CD4-positive, alpha-beta T cell treated with Interleukin-21 for 1 hour (primary cell): ENCODE results near the gene GRID2IP.

Experiments used
- DNase-seq: peaks from one replicate; pipeline ENCODE4 v3.0.0-alpha.2; 2020

Gene GRID2IP

DNA sequence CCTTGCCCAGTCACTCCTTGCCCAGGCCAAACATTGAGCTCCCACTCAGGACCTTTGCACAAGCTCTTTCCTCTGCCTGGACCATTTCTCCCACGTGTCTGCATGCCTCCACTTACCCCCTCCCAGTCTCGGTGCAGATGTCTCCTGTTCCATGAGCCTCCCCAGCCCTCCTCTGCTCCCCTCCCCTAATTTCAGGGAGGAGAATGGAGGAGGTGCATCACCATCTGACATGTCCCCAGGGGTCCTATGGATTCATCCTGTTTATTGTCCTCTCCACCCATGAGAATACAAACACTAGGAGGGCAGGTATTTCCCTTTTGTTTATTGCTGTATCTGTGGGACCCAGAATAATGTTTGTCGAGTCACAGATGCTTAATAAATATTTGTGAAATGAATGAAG, 8.6 kb upstream of the GRID2IP start:
- DNase-seq = no peak

DNA sequence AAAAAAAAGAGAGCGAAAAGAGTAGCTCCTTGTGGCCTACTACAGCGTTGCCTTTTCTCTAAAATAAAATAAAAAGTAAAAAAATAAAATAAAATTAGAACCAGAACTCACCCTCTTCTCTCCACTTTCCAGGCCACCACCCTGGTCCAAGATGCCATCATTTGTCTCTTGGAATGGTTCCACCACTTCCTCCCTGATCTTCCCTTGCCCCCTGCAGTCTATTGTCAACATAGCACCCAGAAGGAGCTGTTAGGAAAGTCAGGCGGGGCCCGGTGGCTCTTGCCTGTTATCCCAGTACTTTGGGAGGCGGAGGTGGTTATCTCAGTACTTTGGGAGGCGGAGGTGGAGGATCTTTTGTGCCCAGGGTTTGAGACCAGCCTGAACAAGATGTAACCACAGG, 7.6 kb upstream of the GRID2IP start:
- peak; percentile 14 for DNase-seq

DNA sequence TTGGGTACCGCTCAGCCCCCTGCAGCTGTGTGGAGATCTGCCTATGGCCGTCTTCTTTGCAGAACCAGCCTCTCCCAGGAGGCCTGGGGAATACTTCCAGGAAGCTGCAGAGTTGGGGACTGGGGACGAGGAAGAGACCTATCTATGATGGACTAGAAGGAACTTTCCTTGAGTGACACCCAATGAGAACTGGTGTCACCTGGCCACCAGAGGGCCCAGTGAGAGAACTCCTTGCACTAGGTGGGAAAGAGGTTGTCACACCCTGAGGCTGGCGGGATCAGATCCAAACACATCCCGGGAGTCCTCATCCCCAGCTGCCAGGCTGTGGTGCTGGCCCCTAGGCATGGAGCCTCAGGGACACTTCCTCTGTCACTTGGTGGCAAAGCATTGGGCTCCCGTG, 4.9 kb upstream of the GRID2IP start:
- no peak for DNase-seq

DNA sequence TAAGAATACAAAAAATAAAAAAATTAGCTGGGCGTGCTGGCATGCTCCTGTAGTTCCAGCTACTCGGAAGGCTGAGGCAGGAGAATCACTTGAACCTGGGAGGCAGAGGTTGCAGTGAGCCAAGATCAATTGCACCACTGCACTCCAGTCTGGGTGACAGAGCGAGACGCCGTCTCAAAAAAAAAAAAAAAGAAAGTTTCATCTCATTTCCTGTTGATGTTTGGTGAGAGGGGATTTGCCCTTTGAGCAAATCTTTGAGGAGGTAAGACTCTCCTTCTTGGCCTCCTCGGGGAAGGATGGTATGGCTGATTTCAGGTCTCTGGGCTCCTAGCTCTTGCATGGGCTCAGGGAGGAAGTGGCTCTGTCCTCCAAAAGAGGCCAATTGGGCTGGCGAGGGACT, 3.6 kb upstream of the GRID2IP start:
- DNase-seq = no peak

DNA sequence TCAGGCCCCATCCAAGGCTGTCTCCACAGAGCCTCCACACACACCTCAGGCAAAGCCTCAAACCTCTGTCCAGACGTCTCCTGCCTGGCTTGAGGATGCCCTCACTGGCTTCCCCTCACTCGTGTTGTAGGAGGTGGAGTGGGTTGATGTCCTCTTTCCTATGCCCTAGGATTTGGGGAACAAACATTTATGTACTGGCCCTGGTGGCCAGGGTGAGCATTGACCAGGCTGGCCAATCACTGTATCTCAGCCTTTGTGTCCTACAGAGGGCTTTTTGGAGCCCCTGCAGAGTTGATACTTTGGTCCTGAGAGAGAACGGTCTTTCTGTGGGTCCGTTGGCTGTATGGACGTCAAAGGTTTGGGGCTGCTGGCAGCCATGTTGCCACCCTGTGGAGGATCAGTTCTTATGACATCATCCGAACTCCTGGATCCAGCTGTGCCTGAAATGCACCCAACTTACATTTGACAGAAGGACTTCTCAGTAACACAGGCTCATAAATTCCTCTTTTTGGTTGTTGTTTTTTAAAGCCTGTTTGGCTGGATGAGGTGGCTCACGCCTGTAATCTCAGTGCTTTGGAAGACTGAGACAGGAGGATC, 2.3 kb upstream of the GRID2IP start:
- no peak for DNase-seq

DNA sequence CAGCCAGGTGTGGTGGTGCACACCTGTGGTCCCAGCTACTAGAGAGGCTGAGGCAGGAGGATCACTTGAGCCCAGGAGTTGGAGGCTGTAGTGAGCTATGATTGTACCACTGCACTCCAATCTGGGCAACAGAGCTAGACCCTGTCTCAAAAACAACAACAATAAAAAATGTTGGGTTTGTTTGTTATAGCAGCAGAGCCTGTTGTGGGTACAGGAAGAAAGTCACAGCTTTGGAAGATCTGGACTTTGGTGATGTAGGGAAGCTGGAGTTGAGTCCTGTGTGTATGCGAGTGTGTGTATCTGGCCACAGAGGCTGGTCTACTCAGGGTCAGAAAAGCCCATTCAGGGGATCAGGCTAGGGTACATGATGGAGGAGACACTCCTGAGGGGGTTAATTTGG, 3.9 kb downstream of the GRID2IP start:
- DNase-seq = no peak

DNA sequence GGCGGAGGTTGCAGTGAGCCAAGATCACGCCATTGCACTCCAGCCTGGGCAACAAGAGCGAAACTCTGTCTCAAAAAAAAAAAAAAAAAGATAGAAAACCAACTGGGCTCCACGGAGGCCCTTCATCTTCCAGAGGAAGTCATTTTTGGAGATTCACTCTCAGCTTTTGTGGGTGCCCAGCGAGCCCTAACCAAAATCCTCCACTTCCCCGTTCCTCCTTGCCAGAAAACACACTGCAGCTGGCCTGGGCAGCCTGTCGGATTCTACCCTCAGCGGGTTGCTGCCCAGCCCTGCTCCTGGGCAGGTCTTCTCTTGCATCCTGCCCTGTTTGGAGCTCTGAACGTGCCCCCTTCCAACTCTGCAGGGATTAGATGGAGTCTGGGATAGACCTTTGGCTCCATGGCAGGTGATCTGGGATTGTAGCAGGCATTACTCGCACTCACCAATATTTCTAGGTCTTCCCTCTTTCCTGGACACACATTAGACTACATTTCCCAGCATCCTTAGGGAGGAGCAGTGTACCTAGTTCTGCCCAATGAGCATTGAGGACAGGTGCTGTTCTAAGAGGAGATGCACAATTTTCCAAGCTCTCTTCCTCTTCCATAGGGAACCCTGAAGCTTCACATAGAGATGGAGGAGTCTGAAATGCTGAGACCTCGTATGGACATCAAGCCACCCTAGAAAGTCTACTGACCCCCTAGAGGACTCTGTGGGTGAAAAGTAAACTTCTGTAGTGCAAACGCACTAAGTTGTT, 4.6 kb downstream of the GRID2IP start:
- DNase-seq = no peak

DNA sequence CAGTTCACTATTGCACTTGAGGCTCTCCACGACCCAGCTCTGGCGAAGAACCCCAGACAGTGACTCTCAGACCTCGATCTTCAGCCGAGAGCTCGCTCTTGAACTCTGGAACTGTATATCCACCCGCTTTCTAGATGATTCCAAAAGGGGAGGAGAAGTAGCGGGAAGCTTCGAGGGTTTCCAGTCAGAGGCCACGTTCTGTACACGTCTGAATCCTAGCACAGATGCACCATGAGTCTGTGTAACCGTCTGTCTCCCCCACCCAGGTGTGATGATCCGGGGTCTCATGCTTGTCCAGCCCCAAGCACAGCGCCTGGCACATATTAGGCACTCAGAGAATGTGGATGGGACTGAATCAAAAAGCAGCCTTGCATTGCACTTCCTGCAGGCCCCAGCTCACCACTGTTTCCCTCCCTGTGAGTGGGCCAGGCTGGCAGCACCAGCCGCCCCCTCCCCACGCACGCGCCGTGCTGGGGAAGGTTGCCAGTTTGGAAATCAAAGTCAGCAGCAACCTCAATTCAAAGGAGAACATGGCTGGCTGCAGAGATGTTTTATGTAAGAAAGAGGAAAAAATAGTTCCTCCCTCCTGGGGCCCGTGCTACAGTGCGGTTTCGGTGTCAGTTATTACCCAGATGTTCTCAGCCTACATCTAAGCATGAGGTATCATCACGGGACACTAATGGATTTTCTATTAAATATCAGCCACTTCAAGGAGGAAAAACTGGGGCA, 5.7 kb downstream of the GRID2IP start:
- DNase-seq = no peak

DNA sequence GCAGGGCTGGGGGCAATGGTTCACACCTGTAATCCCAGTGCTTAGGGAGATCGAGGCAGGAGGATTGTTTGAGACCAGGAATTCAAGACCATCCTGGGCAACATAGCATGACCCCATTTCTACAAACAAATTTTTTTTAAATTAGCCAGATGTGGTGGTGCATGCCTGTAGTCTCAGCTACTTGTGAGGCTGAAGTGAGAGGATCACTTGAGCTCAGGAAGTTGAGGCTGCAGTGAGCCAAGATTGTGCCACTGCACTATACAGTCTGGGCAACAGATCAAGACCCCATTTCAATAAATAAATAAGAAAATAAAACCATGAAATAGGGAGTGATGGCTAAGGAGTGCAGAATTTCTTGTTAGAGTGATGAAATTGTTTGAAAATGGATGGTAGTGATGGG, 8.9 kb downstream of the GRID2IP start:
- DNase-seq = no peak

DNA sequence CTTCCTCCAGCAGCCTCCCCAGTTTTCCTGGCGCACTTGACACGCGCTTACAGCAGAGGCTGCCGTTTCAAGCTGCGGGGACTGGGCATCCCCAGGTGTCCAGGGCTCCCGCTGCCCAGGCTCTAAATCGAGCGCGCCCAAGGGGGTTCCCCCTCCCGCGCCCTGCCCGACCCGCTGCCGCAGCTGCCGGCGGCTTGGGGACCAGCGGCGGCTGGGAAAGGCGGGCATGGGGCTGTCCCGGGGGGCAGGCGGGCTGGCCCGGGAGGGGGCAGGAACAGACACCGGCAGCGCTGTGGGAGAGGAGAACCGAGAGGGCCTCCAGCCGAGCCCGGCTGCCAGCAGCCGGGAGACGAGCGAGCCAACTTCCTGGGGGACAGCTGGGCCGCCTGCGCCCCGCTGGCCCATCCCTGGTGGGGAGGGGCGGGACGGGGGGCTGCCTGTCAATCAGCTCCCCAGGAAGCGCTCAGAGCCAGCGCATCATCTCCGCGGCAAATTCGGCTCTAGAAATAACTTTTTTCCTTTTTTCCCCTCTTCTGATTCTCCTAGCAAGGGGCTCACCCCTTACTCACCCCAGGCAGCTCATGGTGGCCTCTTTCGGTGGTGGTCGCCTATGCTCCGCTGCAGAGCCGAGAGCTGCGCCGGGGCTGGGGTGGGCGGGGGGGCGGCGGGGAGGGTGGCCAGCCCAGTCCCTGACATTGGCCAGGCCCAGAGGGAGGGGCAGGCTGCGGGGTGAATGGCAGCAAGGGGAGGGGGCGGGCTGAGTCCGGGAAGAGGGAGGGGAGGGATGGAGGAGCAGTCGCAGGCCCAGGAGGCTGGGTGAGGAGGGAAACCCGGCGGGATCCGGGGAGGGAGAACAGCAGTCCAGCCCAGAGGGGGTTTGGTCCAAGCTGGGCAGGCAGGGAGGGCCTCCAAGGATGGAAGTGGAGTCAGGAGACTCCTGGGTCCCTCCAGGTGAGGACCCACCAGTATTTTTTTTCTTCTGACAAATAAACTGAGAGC, 14.7 kb downstream of the GRID2IP start:
- no peak for DNase-seq

DNA sequence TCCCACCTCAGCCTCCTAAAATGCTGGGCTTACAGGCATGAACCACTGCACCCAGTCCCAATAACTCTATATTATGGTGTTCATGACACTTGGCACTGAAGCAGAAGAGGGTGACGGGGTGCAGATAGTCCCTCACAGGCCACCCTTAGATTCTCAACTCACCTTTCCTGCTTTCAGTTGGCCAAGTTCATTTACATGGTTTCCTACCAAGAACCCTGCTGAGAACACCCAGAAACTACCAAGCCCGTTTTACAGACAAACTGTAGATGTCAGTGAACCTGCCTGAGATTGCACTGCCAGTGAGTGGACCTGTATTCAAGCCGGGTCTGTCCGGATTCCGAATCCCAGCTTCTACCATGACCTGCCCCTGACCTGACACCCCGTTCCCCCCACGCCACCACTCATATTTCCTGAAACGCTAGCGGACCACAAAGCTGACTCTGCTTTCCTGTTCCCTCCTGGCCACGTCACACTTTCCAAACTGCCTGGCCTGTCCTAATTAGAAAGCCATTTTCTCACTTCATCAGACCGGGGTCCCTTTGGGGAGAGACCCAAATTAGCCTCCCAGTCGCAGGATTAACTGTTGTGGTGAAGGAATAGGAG, 17.3 kb downstream of the GRID2IP start:
- no peak for DNase-seq

DNA sequence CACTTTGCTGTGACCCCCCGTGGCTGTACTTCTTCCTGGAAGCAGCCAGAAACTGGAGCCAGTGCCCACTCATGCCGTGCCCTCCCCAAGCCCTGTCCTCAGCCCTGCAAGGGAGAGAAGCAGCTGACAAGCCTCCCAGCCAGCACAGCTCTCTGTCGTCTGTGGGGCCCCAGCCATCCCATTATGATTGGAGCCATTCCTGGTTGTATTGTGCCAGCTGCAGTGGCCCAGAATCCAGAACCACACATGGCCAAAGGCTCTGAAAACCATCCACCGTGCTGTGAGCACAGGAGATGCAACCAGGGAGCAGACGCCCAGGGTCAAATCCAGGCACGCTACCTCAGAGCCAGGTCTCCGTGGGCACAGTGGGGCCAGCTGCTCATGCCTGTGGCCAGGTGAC, 18.7 kb downstream of the GRID2IP start:
- no peak for DNase-seq

DNA sequence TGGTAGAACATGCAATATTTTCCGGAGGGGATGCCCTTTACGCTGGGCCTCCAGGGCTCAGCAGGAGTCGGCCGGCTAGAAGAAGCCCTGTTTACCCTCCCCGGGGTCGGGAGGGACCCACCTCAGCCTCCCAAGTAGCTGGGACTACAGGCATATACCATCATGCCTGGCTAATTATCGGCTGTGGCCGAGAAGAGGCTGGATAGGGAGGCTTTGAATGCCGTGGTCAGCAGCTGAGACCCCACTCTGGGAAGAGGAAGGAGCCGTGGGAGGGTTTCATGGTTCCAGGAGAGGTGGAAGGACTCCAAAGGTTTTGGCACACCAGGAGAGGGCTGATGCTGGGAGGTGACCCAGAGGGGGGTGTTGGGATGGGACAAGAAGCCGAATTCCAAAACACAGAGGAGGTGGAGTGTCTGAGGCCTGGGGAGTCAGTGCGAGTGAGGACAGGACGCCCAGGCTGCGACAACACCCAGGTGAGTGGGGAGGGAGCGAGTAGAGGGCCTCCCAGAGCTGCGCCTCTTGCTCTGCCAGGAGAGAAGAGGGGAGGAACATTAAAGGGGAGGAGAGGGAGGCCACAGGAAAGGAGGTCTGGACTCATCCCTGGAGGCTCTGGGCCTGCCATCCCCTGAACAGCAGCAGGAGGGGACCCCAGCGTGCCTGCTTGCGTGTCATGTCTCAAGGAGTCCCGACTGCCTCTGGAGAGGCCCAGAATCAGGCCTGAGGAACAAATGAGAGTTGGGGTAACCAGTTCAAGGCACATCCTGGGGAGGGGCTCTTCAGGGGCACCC, 19.6 kb downstream of the GRID2IP start:
- no peak for DNase-seq

DNA sequence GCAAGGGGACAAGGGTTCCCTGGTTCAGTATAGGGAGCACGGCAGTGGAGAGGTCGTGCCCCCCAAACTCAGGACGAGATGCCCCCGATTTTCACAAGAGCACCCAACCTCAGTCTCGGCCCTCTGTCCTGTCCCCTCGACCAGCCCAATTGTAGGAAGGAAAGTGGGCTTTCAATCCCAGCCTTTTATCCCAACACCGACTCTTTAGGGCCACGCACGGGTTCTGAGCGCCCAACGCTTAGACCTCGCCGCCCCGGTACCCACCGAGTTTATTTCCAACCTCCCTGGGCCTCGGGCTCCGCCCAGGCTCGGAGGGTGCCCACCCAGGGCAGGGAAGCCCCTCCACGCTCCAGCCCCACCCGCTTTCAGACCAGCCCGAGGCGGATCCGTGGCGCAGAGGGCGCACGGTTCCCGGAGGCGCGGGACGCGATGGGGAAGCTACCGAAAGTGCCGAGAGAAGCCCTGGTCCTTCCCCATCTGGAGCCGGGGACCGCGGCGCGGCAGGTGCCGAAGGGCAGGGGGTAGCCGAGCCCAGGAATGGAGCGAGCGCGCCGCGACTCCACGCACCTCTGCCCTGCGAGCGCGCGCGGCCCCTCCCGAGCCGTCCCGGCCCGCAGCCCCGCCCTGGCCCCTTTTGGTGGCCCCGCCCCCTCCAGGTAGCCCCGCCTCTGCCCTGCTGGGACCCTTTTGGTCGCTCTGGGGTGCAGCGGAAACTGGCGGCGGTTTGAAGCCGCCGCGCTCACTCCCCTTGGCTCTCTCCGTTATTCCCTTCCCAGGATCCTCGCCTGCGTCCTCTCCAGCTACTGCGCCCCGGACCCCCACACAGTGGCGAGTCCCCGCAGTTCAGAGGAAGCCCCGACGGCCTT, 20.4 kb downstream of the GRID2IP start:
- DNase-seq = peak; percentile 64

DNA sequence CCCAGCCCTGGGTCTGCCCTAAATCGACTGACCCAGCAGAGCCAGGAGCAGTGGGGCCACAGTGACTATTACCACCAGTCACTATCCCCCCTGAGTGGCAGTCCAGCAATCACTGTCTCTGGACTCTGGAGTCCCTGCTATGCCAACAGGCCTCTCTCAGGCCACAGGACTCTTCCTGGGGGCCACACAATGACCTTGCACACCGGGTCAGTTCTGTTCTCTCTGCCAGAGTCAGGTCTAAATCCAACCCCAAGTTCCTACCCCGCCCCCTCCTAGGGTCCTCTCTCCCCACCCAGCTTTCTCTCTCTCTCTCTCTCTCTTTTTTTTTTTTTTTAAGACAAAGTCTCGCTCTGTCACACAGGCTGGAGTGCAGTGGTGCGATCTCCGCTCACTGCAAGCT, 21.6 kb downstream of the GRID2IP start:
- no peak for DNase-seq

DNA sequence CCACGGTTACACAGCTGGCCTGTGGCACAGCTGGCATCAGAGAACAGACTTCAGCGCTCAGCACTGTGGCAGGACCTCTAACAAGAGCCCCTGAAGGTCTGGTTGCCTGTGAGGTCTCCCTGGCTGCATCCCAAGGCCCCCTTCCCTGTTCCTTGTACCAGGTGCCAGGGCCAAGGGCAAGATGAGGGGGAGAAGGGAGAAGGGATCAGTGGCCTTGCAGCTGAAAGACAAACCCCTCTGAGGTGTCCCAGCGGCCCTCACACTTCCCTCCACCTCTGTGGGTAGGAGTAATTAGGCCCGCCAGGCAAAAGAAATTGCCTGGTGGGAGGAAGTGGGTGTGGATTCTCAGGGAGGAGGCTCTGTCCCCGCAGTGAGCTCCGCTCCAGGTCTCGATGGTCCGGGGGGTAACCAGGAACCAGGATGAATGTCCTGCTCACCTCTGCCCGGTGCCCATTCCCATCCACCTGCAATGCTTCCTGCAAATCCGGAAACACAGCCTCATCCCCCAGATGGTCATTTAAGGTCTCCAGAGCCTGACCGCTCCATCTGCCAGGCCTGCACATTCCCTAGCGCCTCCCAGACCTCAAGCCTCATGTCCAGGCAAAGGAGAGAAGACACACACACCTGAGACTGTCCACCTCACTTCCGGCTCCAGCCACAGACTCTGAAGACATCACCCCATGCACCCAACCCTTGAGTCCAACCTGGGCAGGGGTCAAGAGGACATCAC, 22.7 kb downstream of the GRID2IP start:
- no peak for DNase-seq

DNA sequence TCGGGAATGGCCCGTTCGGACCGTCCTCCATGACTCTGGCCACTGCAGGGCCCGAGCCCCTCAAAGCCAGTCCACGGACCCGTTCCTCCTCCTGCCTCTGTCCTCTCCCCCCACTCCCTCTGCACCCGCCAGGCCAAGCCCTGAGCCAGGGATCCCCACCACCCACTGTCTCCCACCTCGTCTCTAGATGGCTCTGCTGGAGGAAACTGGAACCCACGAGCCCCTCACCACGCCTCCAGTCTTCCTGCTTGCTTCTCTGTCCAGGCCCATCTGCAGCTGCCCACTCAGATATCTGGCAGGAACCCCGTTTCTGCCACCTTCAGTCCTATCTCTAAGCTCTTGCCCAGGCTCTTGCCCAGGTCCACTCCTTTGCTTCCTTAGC, 24.3 kb downstream of the GRID2IP start:
- DNase-seq = no peak

DNA sequence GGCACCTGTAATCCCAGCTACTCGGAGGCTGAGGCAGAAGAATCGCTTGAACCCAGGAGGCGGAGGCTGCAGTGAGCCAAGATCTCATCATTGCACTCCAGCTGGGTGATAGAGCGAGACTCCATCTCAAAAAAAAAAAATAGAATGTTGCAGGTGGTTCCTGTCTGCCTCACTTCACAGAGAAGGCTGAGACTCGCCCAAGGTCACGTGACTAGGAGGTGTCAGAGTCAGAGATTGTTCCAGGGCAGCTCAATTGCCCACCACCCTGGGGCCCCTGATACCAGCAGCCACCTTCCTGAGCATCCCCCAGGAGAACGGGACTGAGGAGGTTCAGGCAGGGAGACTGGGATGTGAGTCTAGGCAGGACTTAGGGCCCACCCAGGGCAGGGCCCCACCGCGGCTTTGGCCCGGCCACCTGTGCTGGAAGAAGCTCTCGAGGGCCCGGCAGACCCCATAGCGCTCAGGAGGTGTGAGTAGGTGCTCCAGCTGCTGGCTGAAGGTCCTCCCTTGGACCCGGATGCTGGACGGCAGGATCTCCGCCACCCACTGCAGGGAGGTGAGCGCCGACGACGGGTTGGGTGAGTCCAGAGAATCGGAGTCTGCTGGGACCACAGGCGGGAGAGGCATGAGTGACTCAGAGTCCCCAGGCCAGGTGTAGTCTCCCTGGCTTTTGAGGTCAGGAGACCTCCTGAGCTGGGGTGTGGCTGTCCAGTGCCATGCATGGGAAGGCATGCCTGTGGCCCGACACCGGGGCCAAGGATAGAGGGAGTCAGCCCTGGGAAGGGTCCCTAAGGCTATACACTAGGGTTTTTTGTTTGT, 30.9 kb downstream of the GRID2IP start:
- no peak for DNase-seq

DNA sequence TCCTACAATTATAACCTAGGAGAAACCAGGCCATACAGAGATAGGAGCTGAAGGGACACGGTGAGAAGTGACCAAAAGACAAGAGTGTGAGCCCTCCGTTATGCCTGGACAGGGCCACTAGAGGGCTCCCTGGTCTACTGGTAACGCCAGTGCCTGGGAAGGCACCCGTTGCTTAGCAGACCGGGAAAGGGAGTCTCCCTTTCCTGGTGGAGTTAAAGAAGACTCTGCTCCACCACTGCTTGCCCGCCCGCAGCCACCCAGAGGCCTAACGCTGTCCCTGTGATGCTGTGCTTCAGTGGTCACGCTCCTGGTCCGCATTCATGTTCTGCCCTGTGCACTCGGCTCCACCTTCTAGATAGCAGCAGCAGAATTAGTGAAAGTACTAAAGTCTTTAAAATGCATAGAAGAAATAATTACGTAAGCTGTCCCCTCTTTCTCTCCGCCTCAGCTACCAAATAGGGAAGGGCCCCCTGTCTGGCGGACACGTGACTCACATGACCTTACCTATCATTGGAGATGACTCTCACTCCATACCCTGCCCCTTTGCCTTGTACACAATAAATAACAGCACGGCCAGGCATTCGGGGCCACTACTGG, 34.8 kb downstream of the GRID2IP start:
- DNase-seq = peak; percentile 68
